H9 (cell line): Measurements from ENCODE around the gene SLC25A43. TPM values are rescaled to one million over a fixed set of nuclear protein-coding genes. Genes with fewer than 3 reads are reported as not detected.

Source experiments
- DNase-seq: peaks from one replicate; pipeline ENCODE4 v3.0.0-alpha.2; 2017
- H2AFZ ChIP-seq: one replicate; pipeline ENCODE4 v1.6.1; 2013; ENCODE audit warnings: mild to moderate bottlenecking, low read length, control low read depth, moderate library complexity
- H2AK5ac ChIP-seq: 2 replicates; pipeline ENCODE4 v1.6.1; 2013; ENCODE audit warnings: low read length, control low read depth, mixed read lengths; ENCODE audit not compliant: insufficient read length
- H2BK120ac ChIP-seq: one replicate; pipeline ENCODE4 v1.6.1; 2013; ENCODE audit warnings: low read depth, mild to moderate bottlenecking, low read length, control low read depth, inconsistent platforms; ENCODE audit not compliant: poor library complexity, severe bottlenecking
- H2BK12ac ChIP-seq: 2 replicates; pipeline ENCODE4 v1.6.1; 2013; ENCODE audit warnings: low read length, control low read depth, mixed read lengths, low read depth; ENCODE audit not compliant: insufficient read length
- H2BK15ac ChIP-seq: 2 replicates; pipeline ENCODE4 v1.6.1; 2013; ENCODE audit warnings: low read depth, low read length, control low read depth
- H2BK20ac ChIP-seq: one replicate; pipeline ENCODE4 v1.6.1; 2013; ENCODE audit warnings: low read depth, mild to moderate bottlenecking, low read length, control low read depth, inconsistent platforms; ENCODE audit not compliant: poor library complexity, severe bottlenecking
- H2BK5ac ChIP-seq: 2 replicates; pipeline ENCODE4 v1.6.1; 2013; ENCODE audit warnings: low read length, control low read depth, mixed read lengths; ENCODE audit not compliant: insufficient read length
- H3K14ac ChIP-seq: 2 replicates; pipeline ENCODE4 v1.6.1; 2013; ENCODE audit warnings: low read length, control low read depth; ENCODE audit not compliant: insufficient read depth
- H3K18ac ChIP-seq: 2 replicates; pipeline ENCODE4 v1.6.1; 2013; ENCODE audit warnings: low read depth, mild to moderate bottlenecking, mixed read lengths, low read length, control low read depth; ENCODE audit not compliant: insufficient read length
- H3K23ac ChIP-seq: 2 replicates; pipeline ENCODE4 v1.6.1; 2013; ENCODE audit warnings: low read length, control low read depth, mixed read lengths, low read depth; ENCODE audit not compliant: insufficient read length
- H3K23me2 ChIP-seq: 2 replicates; pipeline ENCODE4 v1.6.1; 2013; ENCODE audit warnings: low read depth, mild to moderate bottlenecking, mixed read lengths, low read length, control low read depth; ENCODE audit not compliant: insufficient read length, poor library complexity, severe bottlenecking
- H3K27ac ChIP-seq: 2 replicates; pipeline ENCODE4 v1.5.1; 2013; ENCODE audit warnings: low read length, control low read depth, mixed read lengths, low read depth; ENCODE audit not compliant: insufficient read length
- H3K27me3 ChIP-seq: 2 replicates; pipeline ENCODE4 v1.6.1; 2013; ENCODE audit warnings: low read length, control low read depth, inconsistent platforms; ENCODE audit not compliant: insufficient read depth
- H3K4ac ChIP-seq: 2 replicates; pipeline ENCODE4 v1.6.1; 2013; ENCODE audit warnings: low read depth, mild to moderate bottlenecking, control low read depth, inconsistent platforms, low read length, moderate library complexity
- H3K4me1 ChIP-seq: 2 replicates; pipeline ENCODE4 v1.6.1; 2013; ENCODE audit warnings: low read length, control low read depth, inconsistent platforms; ENCODE audit not compliant: insufficient read depth
- H3K4me2 ChIP-seq: 2 replicates; pipeline ENCODE4 v1.6.1; 2013; ENCODE audit warnings: low read length, control low read depth, mixed read lengths; ENCODE audit not compliant: insufficient read length, insufficient read depth
- H3K56ac ChIP-seq: 2 replicates; pipeline ENCODE4 v1.6.1; 2013; ENCODE audit warnings: low read depth, mild to moderate bottlenecking, mixed read lengths, low read length, control low read depth; ENCODE audit not compliant: insufficient read length
- H3K79me1 ChIP-seq: 2 replicates; pipeline ENCODE4 v1.6.1; 2013; ENCODE audit warnings: low read depth, mild to moderate bottlenecking, moderate library complexity, low read length, control low read depth, inconsistent platforms; ENCODE audit not compliant: insufficient read depth, poor library complexity, severe bottlenecking
- H3K79me2 ChIP-seq: 2 replicates; pipeline ENCODE4 v1.6.1; 2013; ENCODE audit warnings: low read length, control low read depth, inconsistent platforms; ENCODE audit not compliant: insufficient read depth
- H3K9ac ChIP-seq: 2 replicates; pipeline ENCODE4 v1.6.1; 2013; ENCODE audit warnings: low read length, control low read depth, mixed read lengths; ENCODE audit not compliant: insufficient read length; ENCODE audit errors: extremely low read depth
- H3K9me3 ChIP-seq: one replicate; pipeline ENCODE4 v1.6.1; 2013; ENCODE audit warnings: low read depth, low read length, inconsistent platforms; ENCODE audit not compliant: control insufficient read depth
- H3T11ph ChIP-seq: one replicate; pipeline ENCODE4 v1.6.1; 2013; ENCODE audit warnings: mild to moderate bottlenecking, low read length, control low read depth, inconsistent platforms
- H4K20me1 ChIP-seq: one replicate; pipeline ENCODE4 v1.6.1; 2013; ENCODE audit not compliant: control insufficient read depth, insufficient read length, insufficient read depth
- H4K5ac ChIP-seq: 2 replicates; pipeline ENCODE4 v1.6.1; 2013; ENCODE audit warnings: low read depth, mild to moderate bottlenecking, mixed read lengths, low read length, control low read depth; ENCODE audit not compliant: insufficient read length
- H4K8ac ChIP-seq: replicated peaks from 2 replicates; pipeline ENCODE4 v1.6.1; 2013; ENCODE audit warnings: low read length, control low read depth, mixed read lengths, low read depth; ENCODE audit not compliant: insufficient read length
- H4K91ac ChIP-seq: 2 replicates; pipeline ENCODE4 v1.6.1; 2013; ENCODE audit warnings: low read depth, mild to moderate bottlenecking, moderate library complexity, mixed read lengths, low read length, control low read depth; ENCODE audit not compliant: insufficient read length
- H3K27ac Mint-ChIP-seq, 3 experiments: 2 replicates in 2 of 3; 3 replicates in 1 of 3; pipeline ENCODE4 v1.8.0; 2020 to 2021; ENCODE audit warnings: mixed read lengths in 3 of 3, mild to moderate bottlenecking in 1 of 3, moderate library complexity in 1 of 3
- H3K27me3 Mint-ChIP-seq: 2 replicates; pipeline ENCODE4 v1.8.0; 2021; ENCODE audit warnings: low read depth, mild to moderate bottlenecking, moderate library complexity, mixed read lengths
- H3K36me3 Mint-ChIP-seq, 3 experiments: 2 replicates in 2 of 3; 3 replicates in 1 of 3; pipeline ENCODE4 v1.8.0; 2020 to 2021; ENCODE audit warnings: low read depth in 3 of 3, mixed read lengths in 3 of 3; ENCODE audit not compliant: insufficient read depth in 1 of 3
- H3K4me1 Mint-ChIP-seq, 2 experiments: 2 replicates each; pipeline ENCODE4 v1.8.0; 2020; ENCODE audit warnings: mixed read lengths in 2 of 2
- H3K4me3 Mint-ChIP-seq, 2 experiments: 2 replicates in 1 of 2; 3 replicates in 1 of 2; pipeline ENCODE4 v1.8.0; 2020 to 2021; ENCODE audit warnings: mild to moderate bottlenecking in 2 of 2, mixed read lengths in 2 of 2, moderate library complexity in 1 of 2
- H3K9me3 Mint-ChIP-seq, 2 experiments: 2 replicates in 1 of 2; 3 replicates in 1 of 2; pipeline ENCODE4 v1.8.0; 2020; ENCODE audit warnings: mild to moderate bottlenecking in 2 of 2, mixed read lengths in 2 of 2, moderate library complexity in 1 of 2
- WGBS: extraction: QIAGEN DNeasy Blood & Tissue Kit; methylation state at CpG from one replicate; pipeline ENCODE4 v1.1.7; 2013; ENCODE audit warnings: missing lambda C conversion rate, low lambda C conversion rate, mixed read lengths; ENCODE audit not compliant: insufficient read length; ENCODE audit errors: extremely low coverage; 5-methylcytosine and 5-hydroxymethylcytosine counted together
- total RNA-seq: library from RNA; stranded (reverse); gene quantifications from 2 replicates; pipeline ENCODE4 v1.2.1, GENCODE V29; 2021
- TF ChIP-seq, protein P1 (sequence below): fragments of 200-600 bp; sonication (generic); conservative IDR thresholded peaks from 3 replicates; pipeline ENCODE4 v1.8.0; 2021; ENCODE audit warnings: antibody characterized with exemption, mild to moderate bottlenecking

Gene SLC25A43
- total RNA-seq, 1 experiment from 2014 or later, result 3.7 TPM

DNA sequence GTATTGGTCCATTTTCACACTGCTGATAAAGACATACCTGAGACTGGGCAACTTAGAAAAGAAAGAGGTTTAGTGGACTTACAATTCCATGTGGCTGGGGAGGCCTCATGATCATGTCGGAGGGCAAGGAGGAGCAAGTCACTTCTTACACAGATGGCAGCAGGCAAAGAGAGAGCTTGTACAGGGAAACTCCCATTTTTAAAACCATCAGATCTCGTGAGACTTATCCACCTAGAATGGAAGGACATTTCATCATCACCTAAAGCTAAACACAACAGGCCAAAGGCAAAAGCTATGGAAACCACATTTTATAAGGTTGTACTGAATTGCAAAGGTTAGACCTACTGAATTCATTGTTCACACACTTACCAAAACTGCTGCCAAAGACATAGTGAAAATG, 6.0 kb upstream of the SLC25A43 start:
- H3K4me1 Mint-ChIP-seq, result peaks cover 10% of the 10 kb centered on the region in 2 experiments
- Histone ChIP-seq H2BK20ac (no peak overlapping the region), H2BK5ac (no peak overlapping the region), H2AFZ (no peak overlapping the region), H3K9me3 (peaks cover 16% of the 10 kb centered on the region), H3K23ac (no peak overlapping the region), H2BK15ac (no peak overlapping the region), H3K14ac (no peak overlapping the region), H3K23me2 (no peaks in the 10 kb centered on the region), H3K27ac (no peak overlapping the region), H3K4me2 (no peak overlapping the region), H3K18ac (no peak overlapping the region), H2BK12ac (no peak overlapping the region), H2AK5ac (no peak overlapping the region), H4K91ac (no peak overlapping the region), H3K9ac (no peak overlapping the region), H2BK120ac (no peak overlapping the region), H3K79me1 (no peaks in the 10 kb centered on the region), H3K79me2 (no peaks in the 10 kb centered on the region), H3T11ph (no peak overlapping the region), H3K27me3 (no peaks in the 10 kb centered on the region), H3K56ac (no peak overlapping the region), H4K8ac (no peak overlapping the region), H4K5ac (no peak overlapping the region), H3K4ac (no peak overlapping the region), H4K20me1 (no peaks in the 10 kb centered on the region), H3K4me1 (no peaks in the 10 kb centered on the region)
- no peak overlapping the region for H3K27ac Mint-ChIP-seq
- no CpG with 5 or more reads among the region's 2 CpGs for WGBS
- H3K9me3 Mint-ChIP-seq, result peaks cover 62 to 70% of the 10 kb centered on the region in 2 experiments
- H3K36me3 Mint-ChIP-seq, result peaks cover 2 to 8% (median 4%) of the 10 kb centered on the region in 3 experiments
- H3K4me3 Mint-ChIP-seq, result no peak overlapping the region
- H3K27me3 Mint-ChIP-seq, result peaks cover 10% of the 10 kb centered on the region
- no peak for DNase-seq
- TF ChIP-seq, protein P1, sequence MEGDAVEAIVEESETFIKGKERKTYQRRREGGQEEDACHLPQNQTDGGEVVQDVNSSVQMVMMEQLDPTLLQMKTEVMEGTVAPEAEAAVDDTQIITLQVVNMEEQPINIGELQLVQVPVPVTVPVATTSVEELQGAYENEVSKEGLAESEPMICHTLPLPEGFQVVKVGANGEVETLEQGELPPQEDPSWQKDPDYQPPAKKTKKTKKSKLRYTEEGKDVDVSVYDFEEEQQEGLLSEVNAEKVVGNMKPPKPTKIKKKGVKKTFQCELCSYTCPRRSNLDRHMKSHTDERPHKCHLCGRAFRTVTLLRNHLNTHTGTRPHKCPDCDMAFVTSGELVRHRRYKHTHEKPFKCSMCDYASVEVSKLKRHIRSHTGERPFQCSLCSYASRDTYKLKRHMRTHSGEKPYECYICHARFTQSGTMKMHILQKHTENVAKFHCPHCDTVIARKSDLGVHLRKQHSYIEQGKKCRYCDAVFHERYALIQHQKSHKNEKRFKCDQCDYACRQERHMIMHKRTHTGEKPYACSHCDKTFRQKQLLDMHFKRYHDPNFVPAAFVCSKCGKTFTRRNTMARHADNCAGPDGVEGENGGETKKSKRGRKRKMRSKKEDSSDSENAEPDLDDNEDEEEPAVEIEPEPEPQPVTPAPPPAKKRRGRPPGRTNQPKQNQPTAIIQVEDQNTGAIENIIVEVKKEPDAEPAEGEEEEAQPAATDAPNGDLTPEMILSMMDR, result no peak
